SK-MEL-5 (cell line): ENCODE measurements around the gene SLC2A13. TPM values are rescaled to one million over a fixed set of nuclear protein-coding genes. Genes with fewer than 3 reads are reported as not detected.

Source experiments
- DNase-seq: peaks from one replicate; pipeline ENCODE4 v3.0.0-alpha.2; 2016; ENCODE audit warnings: low read depth, low spot score
- in situ Hi-C: cut with HindIII; loops from 2 replicates; pipeline ENCODE4 v1.10.0; 2016; ENCODE audit warnings: low sequenced_read_pairs, high pct_unique_total_duplicates, low pct_unique_long_range_greater_than_20kb
- small RNA-seq, 2 experiments: library from RNA; depleted of rRNA; stranded (forward); fragments of <200 nt; gene quantifications; one replicate each; pipeline ENCODE3, GENCODE V24; 2014
- total RNA-seq: library from RNA; depleted of rRNA; stranded (reverse); fragments of >200 nt; shearing (Covaris generic); gene quantifications from 2 replicates; pipeline ENCODE4 v1.2.3, GENCODE V29; 2014; rRNA removed

SLC2A13 gene
- total RNA-seq, 1 experiment from 2014 or later = 51.8 TPM

DNA sequence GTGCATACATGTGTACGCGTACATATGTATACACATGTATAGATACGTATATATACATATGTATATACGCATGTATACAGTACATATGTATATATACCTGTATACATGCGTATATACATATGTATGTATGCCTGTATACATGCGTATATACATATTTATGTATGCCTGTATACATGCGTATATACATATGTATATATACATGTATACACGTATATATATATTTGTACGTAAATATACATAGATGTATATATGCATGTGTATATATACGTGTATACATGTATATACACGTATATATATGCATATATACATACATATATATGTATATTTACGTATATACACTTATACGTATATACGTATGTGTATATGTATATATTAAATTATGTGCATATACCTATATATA lies 392.3 kb downstream of the SLC2A13 start:
- in situ Hi-C loops = no loop called here

DNA sequence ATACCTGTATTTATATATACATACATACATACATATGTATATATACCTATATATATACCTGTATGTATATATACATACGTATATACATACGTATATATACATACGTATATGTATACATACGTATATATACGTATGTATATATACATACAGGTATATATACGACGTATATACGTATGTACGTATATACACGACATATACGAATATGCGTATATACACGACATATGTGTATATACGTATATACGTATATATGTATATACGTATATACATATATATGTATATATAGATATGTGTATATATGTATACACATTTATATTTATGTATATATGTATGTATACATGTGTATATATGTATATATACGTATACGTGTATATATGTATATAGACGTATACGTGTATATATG lies 393.5 kb downstream of the SLC2A13 start:
- in situ Hi-C loops = no loop called here
- no peak for DNase-seq

More for the DNA sequence above, 392.3 kb downstream of the SLC2A13 start:
- DNase-seq = no peak

Small RNA genes lying within 50 kb of the gene (small RNA-seq; reads per million reads assigned to genes)
- gene RF00414 = 0 reads per million in 2 experiments

Other genes starting within 250 kb of the SLC2A13 start
- gene LRRK2, start 118.9 kb upstream of the SLC2A13 start, total RNA-seq = 23.6 and 24.7 TPM in 2 replicates